ENCODE data around the gene TDG.
"Not testable (repeated sequence)": the region's sequence is repeated elsewhere in the genome, so short reads cannot be mapped to it uniquely, and the experiment has no call there.

Gene TDG

DNA sequence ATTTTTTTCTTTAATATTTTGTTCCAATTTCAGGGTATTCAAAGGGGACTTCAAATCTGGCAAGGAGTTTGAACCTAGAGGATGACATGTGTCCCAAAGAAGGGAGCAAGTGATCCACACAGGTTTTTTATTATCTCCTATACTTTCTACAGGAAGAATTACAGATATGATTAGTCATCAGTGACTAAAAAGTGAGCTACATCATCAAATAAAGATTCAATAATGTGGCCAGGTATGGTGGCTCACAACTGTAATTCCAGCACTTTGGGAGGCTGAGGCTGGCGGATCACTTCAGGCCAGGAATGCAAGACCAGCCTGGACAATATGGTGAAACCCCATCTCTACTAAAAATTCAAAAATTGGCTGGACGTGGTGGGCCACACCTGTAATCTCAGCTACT is 60.1 kb downstream of the TDG start:
- no peak for DNase-seq

DNA sequence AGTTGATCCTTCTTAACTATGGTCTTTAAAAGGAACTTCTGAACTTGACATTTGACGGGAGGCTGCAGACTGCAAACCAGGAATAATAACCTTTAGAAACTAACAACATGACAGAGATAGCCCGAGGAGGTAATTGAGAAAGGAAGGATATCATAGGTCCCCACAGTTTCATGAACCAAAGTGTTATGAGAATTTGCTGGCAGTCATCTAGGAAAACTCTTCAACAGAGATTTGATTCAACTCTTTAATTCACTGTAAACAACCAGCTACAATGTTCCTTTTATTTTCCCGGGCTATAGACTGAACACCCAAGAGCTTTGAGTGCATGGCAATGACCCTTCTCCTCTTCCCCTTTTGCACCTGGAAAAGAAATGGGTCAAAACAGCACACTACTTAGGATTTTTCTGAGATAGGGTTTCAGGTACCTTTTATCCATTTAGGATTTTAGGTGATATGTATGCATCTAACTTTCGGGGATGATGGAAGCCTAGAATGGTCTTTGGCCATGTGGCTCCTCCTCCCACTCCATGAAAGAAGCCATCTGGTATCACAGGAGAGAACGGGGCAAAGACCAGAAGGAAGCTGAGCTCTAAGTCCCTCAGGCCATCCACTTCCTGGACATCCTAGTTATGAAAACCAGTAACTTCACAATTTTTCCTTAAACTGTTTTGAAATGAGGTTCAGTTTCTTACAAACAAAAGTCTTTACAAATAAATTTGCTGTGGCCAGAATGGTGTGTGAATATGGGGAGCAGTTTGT is 61.3 kb downstream of the TDG start:
- DNase-seq: no peak

GRCh38 chr12:104030596-104030995 is 64.9 kb downstream of the TDG start:
- DNase-seq: not testable (repeated sequence)

GRCh38 chr12:104036143-104036542 is 70.5 kb downstream of the TDG start:
- not testable (repeated sequence) for DNase-seq
